K562 (cell line): ENCODE results near the gene RARRES2. TPM values are rescaled to one million over a fixed set of nuclear protein-coding genes. Genes with fewer than 3 reads are reported as not detected.
A peak's percentile ranks its signal among the peaks of the same experiment; 100 is the strongest.
"Not testable (repeated sequence)": the region's sequence is repeated elsewhere in the genome, so short reads cannot be mapped to it uniquely, and the experiment has no call there.

ENCODE experiments used
- ADNP ChIP-seq: fragments of 200-800 bp; sonication (Bioruptor generic); IDR thresholded peaks from 2 replicates; pipeline ENCODE4 v1.6.1; 2016; ENCODE audit warnings: missing genetic modification characterization, missing compliant biosample characterization
- ATF1 ChIP-seq, 2 experiments: fragments of 450-650 bp in 1 of 2; IDR thresholded peaks; 2 replicates each; pipeline ENCODE4 v1.6.1; 2016; ENCODE audit warnings: missing compliant biosample characterization in 1 of 2, missing genetic modification characterization in 1 of 2
- C11orf30 ChIP-seq: fragments of 450-650 bp; IDR thresholded peaks from 2 replicates; pipeline ENCODE4 v1.6.1; 2016; ENCODE audit warnings: low read depth, mild to moderate bottlenecking
- CEBPB ChIP-seq: fragments of 450-650 bp; IDR thresholded peaks from 2 replicates; pipeline ENCODE4 v1.6.1; 2016; ENCODE audit warnings: missing genetic modification characterization, missing compliant biosample characterization
- DPF2 ChIP-seq: fragments of 450-650 bp; IDR thresholded peaks from 2 replicates; pipeline ENCODE4 v1.6.1; 2016
- EHMT2 ChIP-seq: fragments of 450-650 bp; IDR thresholded peaks from 2 replicates; pipeline ENCODE4 v1.6.1; 2018; ENCODE audit warnings: antibody characterized with exemption
- ETV6 ChIP-seq, 3 experiments: fragments of 150-350 bp in 1 of 3; sonication (generic) in 1 of 3; formaldehyde crosslinking in 1 of 3; IDR thresholded peaks; 2 replicates each; pipeline versions ENCODE4 v1.6.1 to v1.8.0; 2014 to 2022; ENCODE audit warnings: borderline replicate concordance in 2 of 3, low read depth in 2 of 3, antibody characterized with exemption in 1 of 3, low read length in 1 of 3, mild to moderate bottlenecking in 1 of 3, missing genetic modification reagents in 1 of 3
- FOXA3 ChIP-seq, 2 experiments: fragments of 450-650 bp in 1 of 2; sonication (generic) in 1 of 2; formaldehyde crosslinking; IDR thresholded peaks in 1 of 2; conservative IDR thresholded peaks in 1 of 2; 2 replicates each; pipeline versions ENCODE4 v1.4.0 to v1.8.0; 2020 to 2022; ENCODE audit warnings: mild to moderate bottlenecking in 2 of 2, missing genetic modification reagents in 1 of 2
- FOXK2 ChIP-seq, 2 experiments: fragments of 450-650 bp; IDR thresholded peaks in 1 of 2; conservative IDR thresholded peaks in 1 of 2; 2 replicates each; pipeline ENCODE4 v1.6.1; 2016; ENCODE audit warnings: low read depth in 2 of 2, mild to moderate bottlenecking in 1 of 2
- GATAD2A ChIP-seq: fragments of 450-650 bp; IDR thresholded peaks from 2 replicates; pipeline ENCODE4 v1.6.1; 2017
- KDM5B ChIP-seq: fragments of 200-600 bp; sonication (generic); IDR thresholded peaks from 2 replicates; pipeline ENCODE4 v1.6.1; 2012; ENCODE audit warnings: low read depth, mild to moderate bottlenecking, moderate library complexity, low read length, control low read depth, inconsistent platforms; ENCODE audit not compliant: insufficient replicate concordance
- MTA1 ChIP-seq: fragments of 450-650 bp; IDR thresholded peaks from 2 replicates; pipeline ENCODE4 v1.6.1; 2017; ENCODE audit warnings: borderline replicate concordance
- MTA2 ChIP-seq: fragments of 450-650 bp; IDR thresholded peaks from 2 replicates; pipeline ENCODE4 v1.6.1; 2016; ENCODE audit warnings: low read depth
- NFE2 ChIP-seq: IDR thresholded peaks from 2 replicates; pipeline ENCODE4 v1.6.1; 2014; ENCODE audit warnings: antibody characterized with exemption, low read depth
- NR2C2 ChIP-seq, 2 experiments: fragments of 200-800 bp in 1 of 2; sonication (Bioruptor generic) in 1 of 2; sonication (generic) in 1 of 2; formaldehyde crosslinking in 1 of 2; IDR thresholded peaks; 2 replicates each; pipeline versions ENCODE4 v1.6.1 to v1.8.0; 2016 to 2022; ENCODE audit warnings: mild to moderate bottlenecking in 1 of 2, missing compliant biosample characterization in 1 of 2, missing genetic modification characterization in 1 of 2, missing genetic modification reagents in 1 of 2
- RFX1 ChIP-seq: fragments of 450-650 bp; IDR thresholded peaks from 2 replicates; pipeline ENCODE4 v1.6.1; 2016; ENCODE audit warnings: mild to moderate bottlenecking, moderate library complexity
- SMARCA5 ChIP-seq: fragments of 450-650 bp; IDR thresholded peaks from 2 replicates; pipeline ENCODE4 v1.6.1; 2016
- SMARCE1 ChIP-seq: fragments of 450-650 bp; IDR thresholded peaks from 2 replicates; pipeline ENCODE4 v1.7.1; 2016; ENCODE audit warnings: mild to moderate bottlenecking
- TBL1XR1 ChIP-seq, 2 experiments: IDR thresholded peaks; 2 replicates each; pipeline ENCODE4 v1.6.1; 2012; ENCODE audit warnings: improper control_type of control experiment in 2 of 2, low read length in 2 of 2, mild to moderate bottlenecking in 1 of 2
- YY1 ChIP-seq, 3 experiments: IDR thresholded peaks; 2 replicates each; pipeline ENCODE4 v1.6.1; 2011; ENCODE audit warnings: low read length in 2 of 3, mild to moderate bottlenecking in 2 of 3, moderate library complexity in 2 of 3, borderline replicate concordance in 1 of 3, control low read depth in 1 of 3, low read depth in 1 of 3; ENCODE audit not compliant: insufficient read depth in 3 of 3, insufficient replicate concordance in 2 of 3, control insufficient read depth in 1 of 3, insufficient read length in 1 of 3; ENCODE audit errors: extremely low read depth in 1 of 3
- ZNF239 ChIP-seq: fragments of 250-450 bp; sonication (Bioruptor Pico); IDR thresholded peaks from 2 replicates; pipeline ENCODE4 v1.4.0; 2020; ENCODE audit warnings: mild to moderate bottlenecking
- polyA plus RNA-seq, 8 experiments: library from polyadenylated mRNA; depleted of rRNA in 4 of 8; stranded (reverse) in 5 of 8; unstranded in 3 of 8; fragments of >200 nt; fragmentation: Nextera tagmentation in 2 of 8; fragmentation: Illumina TruSeq in 1 of 8; extraction: Ambion mirVana in 2 of 8; extraction: Trizol in 1 of 8; gene quantifications; 2 replicates each; pipeline versions ENCODE4 v1.2.1 to v1.2.3, GENCODE V29; 2011 to 2014; ENCODE audit warnings: inconsistent platforms in 1 of 8, missing spikeins in 1 of 8
- total RNA-seq, 7 experiments: library from RNA; depleted of rRNA in 6 of 7; stranded (reverse); fragments of >200 nt in 6 of 7; fragmentation: Illumina TruSeq in 2 of 7; extraction: Trizol in 2 of 7; gene quantifications; 2 replicates each; pipeline versions ENCODE4 v1.2.1 to v1.2.3, GENCODE V29; 2011 to 2021; ENCODE audit warnings: low replicate concordance in 1 of 7
- TF ChIP-seq, protein P1 (sequence below): fragments of 450-650 bp; conservative IDR thresholded peaks from 2 replicates; pipeline ENCODE4 v1.6.1; 2016; ENCODE audit warnings: missing genetic modification characterization, low read depth, mild to moderate bottlenecking, missing compliant biosample characterization, moderate library complexity

RARRES2 gene
- total and polyA plus RNA-seq, 9 of the 15 experiments (the other 6 are each of a cell fraction or from before 2014, with no cell fraction given), result 0.11 to 1.7 (median 0.23) TPM; not detected in 6

DNA sequence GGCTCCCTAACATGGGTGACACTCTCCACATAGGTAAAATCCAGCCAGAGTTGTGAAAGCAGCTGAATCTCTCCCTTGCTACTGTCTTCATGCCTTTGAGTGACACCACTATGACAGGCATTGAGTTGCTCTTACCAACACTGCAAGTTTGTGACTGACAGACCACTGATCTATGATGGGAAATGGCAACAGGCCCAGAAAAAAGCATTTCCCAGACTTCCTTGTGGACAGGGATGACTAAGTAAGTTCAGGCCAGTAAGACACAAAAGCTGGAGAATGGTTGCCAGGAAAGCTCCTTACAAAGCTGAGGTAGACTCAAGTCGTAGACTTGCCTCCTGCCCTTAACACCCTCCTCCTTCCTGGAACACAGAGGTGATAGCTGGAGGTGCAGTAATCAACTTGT, 38.5 kb downstream of the RARRES2 start (continued):
- not testable (repeated sequence) for TF ChIP-seq ATF1 (CRISPR knock-in tag; IDR thresholded peaks at IDR 0.05); ETV6 (CRISPR knock-in tag; IDR thresholded peaks at IDR 0.05; ENCODE audit: borderline replicate concordance); NR2C2 (CRISPR knock-in tag; IDR thresholded peaks at IDR 0.05)
- peak; percentile 61 for TF ChIP-seq ATF1 (tag; IDR thresholded peaks at IDR 0.05)
- TF ChIP-seq SMARCE1, result peak; percentile 83
- TF ChIP-seq NFE2, result peak; percentile 77
- peak; percentile 26; the same call in 1 of the 2 replicates for TF ChIP-seq MTA2
- TF ChIP-seq GATAD2A, result peak; percentile 78
- TF ChIP-seq ZNF239 (CRISPR knock-in tag), result 0 out of 2 replicates have a peak, but pooled peaks have one; percentile 14
- peak; percentile 69 to 74 for TF ChIP-seq FOXA3 (CRISPR knock-in tag; conservative IDR thresholded peaks at IDR 0.05 in 1 of 2, IDR thresholded peaks at IDR 0.05 in 1 of 2)
- TF ChIP-seq CEBPB (tag), result peak; percentile 85
- peak; percentile 20 for TF ChIP-seq KDM5B
- peak; percentile 29; the same call in 1 of the 2 replicates for TF ChIP-seq RFX1
- TF ChIP-seq ETV6 (IDR thresholded peaks at IDR 0.05; ENCODE audit: borderline replicate concordance in 1 of 2, low read depth in 2 of 2, low read length in 1 of 2), result peak in 1 of 2 experiments; percentile 84; a peak in 2 of 4 replicates
- TF ChIP-seq ADNP, result peak; percentile 34; the same call in 1 of the 2 replicates
- TF ChIP-seq, protein P1, sequence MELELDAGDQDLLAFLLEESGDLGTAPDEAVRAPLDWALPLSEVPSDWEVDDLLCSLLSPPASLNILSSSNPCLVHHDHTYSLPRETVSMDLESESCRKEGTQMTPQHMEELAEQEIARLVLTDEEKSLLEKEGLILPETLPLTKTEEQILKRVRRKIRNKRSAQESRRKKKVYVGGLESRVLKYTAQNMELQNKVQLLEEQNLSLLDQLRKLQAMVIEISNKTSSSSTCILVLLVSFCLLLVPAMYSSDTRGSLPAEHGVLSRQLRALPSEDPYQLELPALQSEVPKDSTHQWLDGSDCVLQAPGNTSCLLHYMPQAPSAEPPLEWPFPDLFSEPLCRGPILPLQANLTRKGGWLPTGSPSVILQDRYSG, result peak; percentile 82; the same call in 1 of the 2 replicates
- peak; percentile 48; the same call in 1 of the 2 replicates for TF ChIP-seq NR2C2 (tag; IDR thresholded peaks at IDR 0.05)
- peak; percentile 87 for TF ChIP-seq EHMT2
- TF ChIP-seq MTA1, result peak; percentile 85
- TF ChIP-seq SMARCA5, result peak; percentile 96
- TF ChIP-seq DPF2, result peak; percentile 83
- peak; percentile 94 to 96 for TF ChIP-seq FOXK2 (conservative IDR thresholded peaks at IDR 0.05 in 1 of 2, IDR thresholded peaks at IDR 0.05 in 1 of 2; ENCODE audit: low read depth in 2 of 2)
- TF ChIP-seq C11orf30, result peak; percentile 89
- peak in 1 of 2 experiments; percentile 18; a peak in 1 of 4 replicates for TF ChIP-seq TBL1XR1 (IDR thresholded peaks at IDR 0.05; ENCODE audit: low read length in 2 of 2)
- peak in 1 of 3 experiments; percentile 15 for TF ChIP-seq YY1 (IDR thresholded peaks at IDR 0.05; ENCODE audit: borderline replicate concordance in 1 of 3, control insufficient read depth in 1 of 3, extremely low read depth in 1 of 3, insufficient read depth in 3 of 3, insufficient read length in 1 of 3, insufficient replicate concordance in 2 of 3, low read depth in 1 of 3, low read length in 2 of 3)
